GM12875 (cell line): ENCODE measurements around the gene MLLT10.
"Not testable (repeated sequence)": the region's sequence is repeated elsewhere in the genome, so short reads cannot be mapped to it uniquely, and the experiment has no call there.

Source experiments
- H3K4me3 ChIP-seq: one replicate; pipeline ENCODE4 v1.5.1; 2011; ENCODE audit warnings: low read depth, low read length, control low read depth
- TF ChIP-seq, protein P1 (sequence below): IDR thresholded peaks from 2 replicates; pipeline ENCODE4 v1.5.1; 2011; ENCODE audit warnings: low read depth, mild to moderate bottlenecking, control low read depth, inconsistent platforms, low read length, moderate library complexity, borderline replicate concordance; ENCODE audit not compliant: insufficient read depth

MLLT10 gene

GRCh38 chr10:21625623-21626229 lies 91.7 kb downstream of the MLLT10 start:
- TF ChIP-seq, protein P1, sequence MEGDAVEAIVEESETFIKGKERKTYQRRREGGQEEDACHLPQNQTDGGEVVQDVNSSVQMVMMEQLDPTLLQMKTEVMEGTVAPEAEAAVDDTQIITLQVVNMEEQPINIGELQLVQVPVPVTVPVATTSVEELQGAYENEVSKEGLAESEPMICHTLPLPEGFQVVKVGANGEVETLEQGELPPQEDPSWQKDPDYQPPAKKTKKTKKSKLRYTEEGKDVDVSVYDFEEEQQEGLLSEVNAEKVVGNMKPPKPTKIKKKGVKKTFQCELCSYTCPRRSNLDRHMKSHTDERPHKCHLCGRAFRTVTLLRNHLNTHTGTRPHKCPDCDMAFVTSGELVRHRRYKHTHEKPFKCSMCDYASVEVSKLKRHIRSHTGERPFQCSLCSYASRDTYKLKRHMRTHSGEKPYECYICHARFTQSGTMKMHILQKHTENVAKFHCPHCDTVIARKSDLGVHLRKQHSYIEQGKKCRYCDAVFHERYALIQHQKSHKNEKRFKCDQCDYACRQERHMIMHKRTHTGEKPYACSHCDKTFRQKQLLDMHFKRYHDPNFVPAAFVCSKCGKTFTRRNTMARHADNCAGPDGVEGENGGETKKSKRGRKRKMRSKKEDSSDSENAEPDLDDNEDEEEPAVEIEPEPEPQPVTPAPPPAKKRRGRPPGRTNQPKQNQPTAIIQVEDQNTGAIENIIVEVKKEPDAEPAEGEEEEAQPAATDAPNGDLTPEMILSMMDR = no peak

GRCh38 chr10:21626457-21627161 lies 92.6 kb downstream of the MLLT10 start:
- TF ChIP-seq, protein P1 = no peak
- H3K4me3 ChIP-seq = no peak overlapping the region

More at GRCh38 chr10:21625623-21626229, 91.7 kb downstream of the MLLT10 start:
- H3K4me3 ChIP-seq = no peak overlapping the region

DNA sequence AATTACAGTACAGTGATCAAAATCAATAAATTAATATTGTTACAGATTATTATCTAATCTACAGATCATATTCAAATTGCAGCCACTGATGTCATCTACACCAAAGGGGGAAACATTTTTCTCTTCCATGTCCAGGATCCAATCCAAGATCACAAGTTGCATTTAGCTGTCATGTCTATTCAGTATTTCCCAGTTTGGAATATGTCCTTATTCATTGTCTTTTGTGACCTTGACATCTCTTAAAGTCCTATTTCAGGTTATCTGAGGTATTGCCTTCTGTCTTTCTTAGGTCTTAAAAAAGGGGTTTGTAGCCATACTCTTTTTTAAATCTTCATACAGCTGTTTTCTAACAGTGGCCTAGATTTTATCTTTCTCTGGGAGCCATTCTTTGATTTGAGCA lies 93.3 kb downstream of the MLLT10 start:
- H3K4me3 ChIP-seq = no peak overlapping the region
- TF ChIP-seq, protein P1 = no peak

DNA sequence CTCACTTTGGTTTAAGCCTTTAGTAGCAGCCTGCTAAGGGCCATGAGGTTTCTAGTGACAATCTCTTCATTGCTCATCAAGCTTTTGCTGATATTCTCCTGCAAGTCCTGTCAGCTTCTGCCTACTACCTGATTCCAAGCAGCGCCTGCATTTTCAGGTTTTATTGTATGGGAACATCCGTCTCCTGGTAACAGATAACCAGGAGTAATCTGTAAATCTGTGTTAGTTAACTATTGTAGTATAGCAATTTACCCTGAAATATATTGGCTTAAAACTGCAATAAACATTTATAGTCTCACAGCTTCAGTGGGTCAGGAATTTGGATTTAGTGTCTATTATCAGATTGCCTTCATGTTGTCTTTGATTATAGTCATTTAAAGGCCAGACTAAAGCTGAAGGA lies 94.0 kb downstream of the MLLT10 start:
- no peak overlapping the region for H3K4me3 ChIP-seq
- TF ChIP-seq, protein P1 = no peak

GRCh38 chr10:21628645-21629044 lies 94.6 kb downstream of the MLLT10 start:
- H3K4me3 ChIP-seq = not testable (repeated sequence)

DNA sequence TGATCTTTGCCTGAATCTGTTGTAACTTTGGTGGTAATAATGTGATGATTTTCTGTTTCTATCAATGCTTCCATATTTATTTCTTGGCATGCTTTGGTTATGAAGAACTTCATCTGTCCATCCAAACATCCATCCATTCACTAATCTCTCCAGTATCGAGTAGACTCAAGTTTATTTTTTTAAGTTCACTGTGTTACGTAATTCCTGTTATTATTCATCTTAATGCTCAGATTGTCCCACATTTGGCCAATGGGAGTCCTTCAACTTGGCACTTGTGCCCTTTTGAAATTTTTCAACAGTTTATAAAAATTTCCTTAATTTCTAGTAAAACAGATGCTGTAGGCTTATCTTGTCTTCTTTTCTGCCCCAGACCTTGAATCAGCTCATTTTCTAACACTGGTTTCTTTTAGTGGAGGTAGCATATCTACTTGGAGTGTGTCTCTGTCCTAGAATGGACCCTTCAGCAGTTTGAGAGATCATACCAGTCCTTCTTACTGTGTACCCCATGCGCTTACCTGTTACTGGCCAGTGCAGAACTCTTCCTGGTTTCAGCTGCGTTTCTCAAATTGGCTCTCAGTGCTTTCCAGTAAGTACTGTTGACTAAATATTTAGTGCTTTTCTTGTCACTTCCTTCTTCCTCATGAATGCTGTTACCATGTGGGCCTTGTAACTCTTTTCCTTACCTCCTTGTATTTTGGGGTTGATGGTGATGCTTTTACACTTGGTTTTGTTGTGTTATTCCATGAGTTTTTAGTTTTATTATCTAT lies 100.8 kb downstream of the MLLT10 start:
- TF ChIP-seq, protein P1 = no peak
- no peak overlapping the region for H3K4me3 ChIP-seq

DNA sequence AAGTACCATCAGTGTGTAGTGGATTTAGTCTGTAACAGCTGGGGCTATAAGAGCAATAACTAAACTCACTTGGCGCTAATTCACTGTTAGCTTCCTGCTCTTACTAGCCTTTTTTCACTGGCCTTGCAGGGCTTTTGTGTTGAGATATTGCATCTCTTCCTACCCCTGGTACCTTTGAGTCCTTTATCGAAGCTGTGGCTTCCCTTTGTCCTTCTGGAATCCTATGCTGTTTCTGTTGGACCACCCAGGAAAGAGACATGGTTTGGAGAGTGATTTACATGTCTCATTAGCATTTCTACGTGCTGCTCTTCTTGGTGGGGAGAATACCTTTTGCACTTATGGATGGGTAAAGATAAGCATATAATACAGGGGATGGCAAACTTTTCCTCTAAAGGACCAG lies 103.8 kb downstream of the MLLT10 start:
- H3K4me3 ChIP-seq = no peak overlapping the region
- TF ChIP-seq, protein P1 = no peak
